Neural cell (in vitro differentiated cells): ENCODE measurements around the gene PRDX1. TPM values are rescaled to one million over a fixed set of nuclear protein-coding genes. Genes with fewer than 3 reads are reported as not detected.

ENCODE experiments used
- H2AFZ ChIP-seq: fragments of 200-600, 300-800 bp; sonication (generic), shearing (Covaris generic); 2 replicates; pipeline ENCODE4 v1.6.0; 2014; ENCODE audit warnings: low read depth, mild to moderate bottlenecking, antibody characterized with exemption, low read length, moderate library complexity
- H3F3A ChIP-seq: fragments of 200-600 bp; shearing (Covaris generic); 2 replicates; pipeline ENCODE4 v1.6.1; 2016; ENCODE audit warnings: mild to moderate bottlenecking, moderate library complexity, mixed read lengths, antibody characterized with exemption, low read length; ENCODE audit not compliant: insufficient read depth, poor library complexity, severe bottlenecking
- H3K27ac ChIP-seq: fragments of 200-600, 300-800 bp; sonication (generic), shearing (Covaris generic); 2 replicates; pipeline ENCODE4 v1.5.1; 2014; ENCODE audit warnings: mild to moderate bottlenecking, low read length, moderate library complexity
- H3K27me3 ChIP-seq: fragments of 300-800, 200-600 bp; sonication (generic), shearing (Covaris generic); 2 replicates; pipeline ENCODE4 v1.6.0; 2014; ENCODE audit warnings: mild to moderate bottlenecking, low read depth, low read length, moderate library complexity; ENCODE audit not compliant: insufficient read depth
- H3K36me3 ChIP-seq: fragments of 300-800, 200-600 bp; sonication (generic), shearing (Covaris generic); 2 replicates; pipeline ENCODE4 v1.5.1; 2014; ENCODE audit warnings: mild to moderate bottlenecking, antibody characterized with exemption, low read length, moderate library complexity; ENCODE audit not compliant: insufficient read depth
- H3K4me2 ChIP-seq: fragments of 300-800, 200-600 bp; sonication (generic), shearing (Covaris generic); 2 replicates; pipeline ENCODE4 v1.6.0; 2014; ENCODE audit warnings: mild to moderate bottlenecking, low read length
- H3K4me3 ChIP-seq: fragments of 300-800, 200-600 bp; sonication (generic), shearing (Covaris generic); 2 replicates; pipeline ENCODE4 v1.5.1; 2014; ENCODE audit warnings: mild to moderate bottlenecking, low read length, moderate library complexity
- H3K79me2 ChIP-seq: fragments of 200-600 bp; shearing (Covaris generic); replicated peaks from 2 replicates; pipeline ENCODE4 v1.6.0; 2014; ENCODE audit warnings: mild to moderate bottlenecking, low read length, moderate library complexity; ENCODE audit not compliant: insufficient read depth
- H3K9ac ChIP-seq: fragments of 300-800, 200-600 bp; sonication (generic), shearing (Covaris generic); 2 replicates; pipeline ENCODE4 v1.6.1; 2016; ENCODE audit warnings: mild to moderate bottlenecking, low read length, mixed read lengths
- H3K9me2 ChIP-seq: fragments of 200-600 bp; shearing (Covaris generic); 2 replicates; pipeline ENCODE4 v1.6.1; 2016; ENCODE audit warnings: mild to moderate bottlenecking, low read length, mixed read lengths; ENCODE audit not compliant: insufficient read depth
- H3K9me3 ChIP-seq: fragments of 200-600, 300-800 bp; sonication (generic), shearing (Covaris generic); 2 replicates; pipeline ENCODE4 v1.6.1; 2016; ENCODE audit warnings: mild to moderate bottlenecking, mixed run types, low read length, moderate library complexity, mixed read lengths
- H4K20me1 ChIP-seq: fragments of 200-600 bp; shearing (Covaris generic); 2 replicates; pipeline ENCODE4 v1.6.1; 2016; ENCODE audit warnings: mild to moderate bottlenecking, mixed run types; ENCODE audit not compliant: insufficient read depth
- EP300 ChIP-seq: fragments of 450-650 bp; conservative IDR thresholded peaks from 2 replicates; pipeline ENCODE4 v1.6.1; 2014; ENCODE audit warnings: antibody characterized with exemption, mild to moderate bottlenecking, moderate library complexity; ENCODE audit not compliant: poor library complexity, severe bottlenecking
- EZH2 ChIP-seq: fragments of 200-600, 300-800 bp; shearing (Covaris generic), sonication (generic); IDR thresholded peaks from 2 replicates; pipeline ENCODE4 v1.6.1; 2014; ENCODE audit warnings: antibody characterized with exemption, low read length, borderline replicate concordance, mild to moderate bottlenecking; ENCODE audit not compliant: insufficient read depth, poor library complexity, severe bottlenecking
- MXI1 ChIP-seq: fragments of 450-650 bp; conservative IDR thresholded peaks from 2 replicates; pipeline ENCODE4 v1.6.1; 2014; ENCODE audit warnings: antibody characterized with exemption, mild to moderate bottlenecking; ENCODE audit not compliant: poor library complexity, severe bottlenecking
- POLR2AphosphoS5 ChIP-seq: IDR thresholded peaks from 2 replicates; pipeline ENCODE4 v1.6.1; 2012
- RAD21 ChIP-seq: fragments of 450-650 bp; conservative IDR thresholded peaks from 2 replicates; pipeline ENCODE4 v1.6.1; 2014; ENCODE audit warnings: antibody characterized with exemption, mild to moderate bottlenecking, moderate library complexity
- SMC3 ChIP-seq: fragments of 450-650 bp; conservative IDR thresholded peaks from 2 replicates; pipeline ENCODE4 v1.6.1; 2014; ENCODE audit warnings: antibody characterized with exemption, mild to moderate bottlenecking, moderate library complexity; ENCODE audit not compliant: poor library complexity
- TAF1 ChIP-seq: IDR thresholded peaks from 2 replicates; pipeline ENCODE4 v1.6.1; 2012; ENCODE audit warnings: low read depth
- polyA plus RNA-seq: library from polyadenylated mRNA; depleted of rRNA; stranded (reverse); fragments of >200 nt; gene quantifications from 2 replicates; pipeline ENCODE4 v1.2.3, GENCODE V29; 2014
- TF ChIP-seq, protein P1 (sequence below): fragments of 450-650 bp; IDR thresholded peaks from 2 replicates; pipeline ENCODE4 v1.5.1; 2014; ENCODE audit warnings: antibody characterized with exemption, mild to moderate bottlenecking, moderate library complexity; ENCODE audit not compliant: poor library complexity, severe bottlenecking
- TF ChIP-seq, protein P2 (sequence below): IDR thresholded peaks from 2 replicates; pipeline ENCODE4 v1.6.1; 2012; ENCODE audit warnings: borderline replicate concordance

The PRDX1 gene
- polyA plus RNA-seq, 1 donor from 2014 or later = 304 TPM

DNA sequence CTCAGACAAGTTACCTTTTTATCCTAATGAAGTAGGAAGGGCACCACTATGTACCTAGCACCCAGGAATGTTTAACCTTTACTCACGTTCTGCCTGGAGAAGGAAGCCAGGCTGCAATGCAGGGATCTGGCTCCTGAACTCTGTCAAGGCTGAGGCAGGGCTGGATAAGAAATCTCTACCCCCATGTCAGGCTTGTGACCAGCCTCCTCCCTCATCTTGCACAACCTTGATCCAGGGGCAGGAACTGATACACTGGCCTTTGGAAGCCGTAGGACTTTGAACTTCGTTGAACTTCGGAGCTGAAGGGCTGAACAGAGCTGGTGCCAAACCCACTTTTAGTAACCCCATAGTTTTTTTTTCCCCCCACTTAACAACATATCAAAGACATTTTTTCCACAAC, 20.9 kb upstream of the PRDX1 start:
- no peaks in the 10 kb centered on the region for H3K27me3 ChIP-seq
- H3K9me3 ChIP-seq = no peaks in the 10 kb centered on the region
- H3K9me2 ChIP-seq = no peaks in the 10 kb centered on the region
- H3K27ac ChIP-seq = no peak overlapping the region
- H3K4me3 ChIP-seq = no peak overlapping the region
- H4K20me1 ChIP-seq = no peaks in the 10 kb centered on the region
- no peak overlapping the region for H3K9ac ChIP-seq
- no peaks in the 10 kb centered on the region for H3K36me3 ChIP-seq
- H3K4me2 ChIP-seq = no peak overlapping the region
- no peaks in the 10 kb centered on the region for H3F3A ChIP-seq
- TF ChIP-seq POLR2AphosphoS5 (no peak), SMC3 (no peak), EZH2 (no peak), TAF1 (no peak), RAD21 (no peak), MXI1 (no peak), EP300 (no peak)
- TF ChIP-seq, protein P1, sequence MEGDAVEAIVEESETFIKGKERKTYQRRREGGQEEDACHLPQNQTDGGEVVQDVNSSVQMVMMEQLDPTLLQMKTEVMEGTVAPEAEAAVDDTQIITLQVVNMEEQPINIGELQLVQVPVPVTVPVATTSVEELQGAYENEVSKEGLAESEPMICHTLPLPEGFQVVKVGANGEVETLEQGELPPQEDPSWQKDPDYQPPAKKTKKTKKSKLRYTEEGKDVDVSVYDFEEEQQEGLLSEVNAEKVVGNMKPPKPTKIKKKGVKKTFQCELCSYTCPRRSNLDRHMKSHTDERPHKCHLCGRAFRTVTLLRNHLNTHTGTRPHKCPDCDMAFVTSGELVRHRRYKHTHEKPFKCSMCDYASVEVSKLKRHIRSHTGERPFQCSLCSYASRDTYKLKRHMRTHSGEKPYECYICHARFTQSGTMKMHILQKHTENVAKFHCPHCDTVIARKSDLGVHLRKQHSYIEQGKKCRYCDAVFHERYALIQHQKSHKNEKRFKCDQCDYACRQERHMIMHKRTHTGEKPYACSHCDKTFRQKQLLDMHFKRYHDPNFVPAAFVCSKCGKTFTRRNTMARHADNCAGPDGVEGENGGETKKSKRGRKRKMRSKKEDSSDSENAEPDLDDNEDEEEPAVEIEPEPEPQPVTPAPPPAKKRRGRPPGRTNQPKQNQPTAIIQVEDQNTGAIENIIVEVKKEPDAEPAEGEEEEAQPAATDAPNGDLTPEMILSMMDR = no peak
- TF ChIP-seq, protein P2, sequence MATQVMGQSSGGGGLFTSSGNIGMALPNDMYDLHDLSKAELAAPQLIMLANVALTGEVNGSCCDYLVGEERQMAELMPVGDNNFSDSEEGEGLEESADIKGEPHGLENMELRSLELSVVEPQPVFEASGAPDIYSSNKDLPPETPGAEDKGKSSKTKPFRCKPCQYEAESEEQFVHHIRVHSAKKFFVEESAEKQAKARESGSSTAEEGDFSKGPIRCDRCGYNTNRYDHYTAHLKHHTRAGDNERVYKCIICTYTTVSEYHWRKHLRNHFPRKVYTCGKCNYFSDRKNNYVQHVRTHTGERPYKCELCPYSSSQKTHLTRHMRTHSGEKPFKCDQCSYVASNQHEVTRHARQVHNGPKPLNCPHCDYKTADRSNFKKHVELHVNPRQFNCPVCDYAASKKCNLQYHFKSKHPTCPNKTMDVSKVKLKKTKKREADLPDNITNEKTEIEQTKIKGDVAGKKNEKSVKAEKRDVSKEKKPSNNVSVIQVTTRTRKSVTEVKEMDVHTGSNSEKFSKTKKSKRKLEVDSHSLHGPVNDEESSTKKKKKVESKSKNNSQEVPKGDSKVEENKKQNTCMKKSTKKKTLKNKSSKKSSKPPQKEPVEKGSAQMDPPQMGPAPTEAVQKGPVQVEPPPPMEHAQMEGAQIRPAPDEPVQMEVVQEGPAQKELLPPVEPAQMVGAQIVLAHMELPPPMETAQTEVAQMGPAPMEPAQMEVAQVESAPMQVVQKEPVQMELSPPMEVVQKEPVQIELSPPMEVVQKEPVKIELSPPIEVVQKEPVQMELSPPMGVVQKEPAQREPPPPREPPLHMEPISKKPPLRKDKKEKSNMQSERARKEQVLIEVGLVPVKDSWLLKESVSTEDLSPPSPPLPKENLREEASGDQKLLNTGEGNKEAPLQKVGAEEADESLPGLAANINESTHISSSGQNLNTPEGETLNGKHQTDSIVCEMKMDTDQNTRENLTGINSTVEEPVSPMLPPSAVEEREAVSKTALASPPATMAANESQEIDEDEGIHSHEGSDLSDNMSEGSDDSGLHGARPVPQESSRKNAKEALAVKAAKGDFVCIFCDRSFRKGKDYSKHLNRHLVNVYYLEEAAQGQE = no peak
- H2AFZ ChIP-seq = no peak overlapping the region
- no peaks in the 10 kb centered on the region for H3K79me2 ChIP-seq

DNA sequence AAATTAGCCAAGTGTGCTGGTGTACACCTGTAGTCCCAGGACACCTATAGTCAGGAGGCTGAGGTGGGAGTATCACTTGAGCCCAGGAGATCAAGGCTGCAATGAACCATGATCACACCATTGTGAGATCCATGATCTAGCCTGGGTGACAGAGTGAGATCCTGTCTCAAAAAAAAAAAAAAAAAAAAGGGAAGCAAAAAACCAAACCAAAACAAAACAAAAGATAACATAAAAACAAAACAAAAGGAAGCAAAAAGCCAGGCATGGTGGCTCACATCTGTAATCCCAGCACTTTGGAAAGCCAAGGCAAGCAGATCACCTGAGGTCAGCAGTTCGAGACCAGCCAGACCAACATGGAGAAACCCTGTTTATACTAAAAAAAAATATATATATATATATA, 19.5 kb upstream of the PRDX1 start:
- Histone ChIP-seq H3K9me2 (no peaks in the 10 kb centered on the region), H3K9ac (no peak overlapping the region), H3K9me3 (no peaks in the 10 kb centered on the region), H3K27me3 (no peaks in the 10 kb centered on the region), H3K4me3 (no peak overlapping the region), H3F3A (no peaks in the 10 kb centered on the region), H2AFZ (no peak overlapping the region), H4K20me1 (no peaks in the 10 kb centered on the region), H3K4me2 (no peak overlapping the region), H3K36me3 (no peaks in the 10 kb centered on the region), H3K79me2 (no peaks in the 10 kb centered on the region), H3K27ac (no peak overlapping the region)
- TF ChIP-seq POLR2AphosphoS5 = no peak
- TF ChIP-seq MXI1 = no peak
- no peak for TF ChIP-seq EP300
- TF ChIP-seq, protein P2 = no peak
- no peak for TF ChIP-seq SMC3
- TF ChIP-seq RAD21 = no peak
- no peak for TF ChIP-seq EZH2
- TF ChIP-seq TAF1 = no peak
- TF ChIP-seq, protein P1 = no peak
